Stimulated activated CD8-positive, alpha-beta memory T cell treated with anti-CD3 and anti-CD28 coated beads, Interleukin-4, amount 100 ng/mL, for 48 hours (primary cell): ENCODE data around the gene C8G.

Experiments used
- DNase-seq: peaks from one replicate; pipeline ENCODE4 v3.0.0-alpha.2; 2020

Gene C8G

DNA sequence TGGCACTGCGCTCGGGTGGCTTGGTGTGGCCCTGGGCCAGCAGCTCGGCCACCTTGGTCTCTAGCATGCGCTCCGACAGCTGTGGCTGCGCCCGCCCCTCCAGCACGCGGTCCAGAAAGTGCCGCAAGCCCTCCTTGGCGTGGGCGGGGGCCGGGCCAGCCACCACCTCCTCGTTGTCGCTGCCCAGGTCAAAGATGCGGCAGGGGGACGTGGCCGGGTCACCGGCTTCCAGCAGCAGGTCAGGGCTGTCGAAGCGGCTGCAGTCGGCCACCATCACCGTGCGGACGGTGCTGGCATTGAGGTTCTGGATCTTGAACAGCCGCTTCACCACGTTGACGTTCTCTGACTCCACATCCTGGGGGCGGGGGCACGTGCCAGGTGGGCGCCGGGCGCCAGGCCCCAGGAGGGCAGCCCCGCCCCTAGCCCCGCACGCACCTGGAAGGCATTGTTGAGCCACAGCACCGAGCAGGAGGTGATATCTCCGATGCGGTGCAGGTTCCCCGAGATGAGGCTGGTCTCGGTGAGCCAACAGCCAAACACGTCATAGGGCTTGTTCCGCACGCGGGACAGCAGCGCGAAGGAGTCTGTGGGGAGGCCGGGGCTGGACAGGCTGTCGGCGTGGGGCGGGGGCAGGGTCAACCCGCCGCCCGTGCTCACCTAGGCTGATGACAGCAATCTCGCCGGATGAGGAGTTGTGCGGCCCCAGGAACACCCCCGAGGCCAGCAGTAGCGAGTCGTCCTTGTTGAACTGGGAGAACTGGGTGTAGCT lies 2.7 kb upstream of the C8G start:
- no peak for DNase-seq

DNA sequence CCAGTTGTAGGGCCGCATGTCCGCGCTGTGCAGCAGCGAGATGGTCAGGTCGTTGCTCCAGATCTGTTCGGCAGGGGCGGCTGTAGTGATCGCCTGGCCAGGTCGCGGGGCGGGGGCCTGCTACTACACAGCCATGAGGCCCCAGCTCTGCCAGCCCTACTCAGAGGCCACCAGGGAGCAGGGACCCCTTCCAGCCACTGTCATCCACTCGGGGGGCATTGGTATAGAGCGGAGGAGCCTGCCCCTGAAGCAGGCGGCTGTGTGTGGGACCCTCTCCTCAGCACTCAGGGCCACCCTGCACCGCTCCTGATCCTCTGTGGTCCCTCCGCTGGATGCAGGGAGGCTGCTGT lies 2.2 kb upstream of the C8G start:
- no peak for DNase-seq

DNA sequence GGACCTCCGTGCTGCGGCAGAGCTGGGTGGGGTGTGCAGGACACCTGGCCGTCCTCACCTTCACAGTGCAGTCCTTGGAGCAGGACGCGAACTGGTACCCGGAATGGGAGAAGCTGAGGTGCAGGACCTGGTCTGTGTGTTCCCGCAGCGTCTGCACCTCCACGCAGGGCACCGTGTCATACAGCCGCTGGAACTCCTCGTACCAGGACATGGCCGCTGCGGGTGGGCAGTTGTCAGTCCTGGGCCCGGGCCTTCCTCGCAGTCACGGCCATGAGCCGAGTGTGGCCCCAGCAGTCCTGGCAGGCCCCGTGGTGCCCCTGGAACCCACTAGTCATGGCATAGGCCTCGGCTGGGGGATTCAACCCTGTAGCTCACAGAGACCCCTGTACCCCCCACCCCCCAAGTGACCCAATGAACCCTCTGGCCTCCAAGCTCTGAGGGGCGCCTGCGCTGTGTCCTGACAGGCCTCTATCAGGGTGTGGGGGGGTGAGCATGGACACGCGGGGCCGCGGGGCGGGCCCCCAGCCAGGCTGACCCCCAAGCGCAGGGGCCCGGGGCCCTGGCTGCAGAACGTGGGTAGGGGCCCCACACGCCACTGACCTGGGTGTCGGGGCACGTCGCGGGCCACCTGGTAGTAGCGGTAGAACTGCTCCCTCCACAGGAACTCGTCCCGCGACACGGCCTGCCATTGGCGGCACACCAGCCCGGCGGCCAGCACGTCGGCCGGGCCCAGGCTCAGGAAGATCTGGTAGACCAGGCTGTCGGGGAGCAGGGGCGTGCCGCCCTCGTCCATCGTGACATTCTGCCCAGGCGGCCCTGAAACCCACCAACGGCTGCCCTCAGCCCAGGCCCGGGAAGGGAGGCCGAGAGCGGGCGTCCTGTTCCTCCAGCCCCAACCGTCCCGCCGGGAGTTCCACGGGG lies 1.5 kb upstream of the C8G start:
- DNase-seq: peak; percentile 58

DNA sequence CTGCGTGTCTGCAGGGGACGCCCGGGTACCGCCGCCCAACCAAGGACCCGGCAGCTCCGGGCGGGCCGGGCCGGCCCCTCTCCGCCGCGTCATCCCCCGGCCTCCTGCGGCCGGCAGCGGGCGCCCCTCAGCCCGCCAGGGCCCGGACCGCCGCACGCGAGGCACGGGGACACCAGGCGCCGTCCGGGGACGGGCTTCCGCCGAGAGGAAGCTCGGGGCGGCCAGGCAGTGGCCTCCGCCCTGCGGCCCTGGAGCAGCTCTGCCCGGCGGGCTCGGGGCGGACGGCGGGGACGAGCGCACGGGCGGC lies 878 bp upstream of the C8G start:
- no peak for DNase-seq

DNA sequence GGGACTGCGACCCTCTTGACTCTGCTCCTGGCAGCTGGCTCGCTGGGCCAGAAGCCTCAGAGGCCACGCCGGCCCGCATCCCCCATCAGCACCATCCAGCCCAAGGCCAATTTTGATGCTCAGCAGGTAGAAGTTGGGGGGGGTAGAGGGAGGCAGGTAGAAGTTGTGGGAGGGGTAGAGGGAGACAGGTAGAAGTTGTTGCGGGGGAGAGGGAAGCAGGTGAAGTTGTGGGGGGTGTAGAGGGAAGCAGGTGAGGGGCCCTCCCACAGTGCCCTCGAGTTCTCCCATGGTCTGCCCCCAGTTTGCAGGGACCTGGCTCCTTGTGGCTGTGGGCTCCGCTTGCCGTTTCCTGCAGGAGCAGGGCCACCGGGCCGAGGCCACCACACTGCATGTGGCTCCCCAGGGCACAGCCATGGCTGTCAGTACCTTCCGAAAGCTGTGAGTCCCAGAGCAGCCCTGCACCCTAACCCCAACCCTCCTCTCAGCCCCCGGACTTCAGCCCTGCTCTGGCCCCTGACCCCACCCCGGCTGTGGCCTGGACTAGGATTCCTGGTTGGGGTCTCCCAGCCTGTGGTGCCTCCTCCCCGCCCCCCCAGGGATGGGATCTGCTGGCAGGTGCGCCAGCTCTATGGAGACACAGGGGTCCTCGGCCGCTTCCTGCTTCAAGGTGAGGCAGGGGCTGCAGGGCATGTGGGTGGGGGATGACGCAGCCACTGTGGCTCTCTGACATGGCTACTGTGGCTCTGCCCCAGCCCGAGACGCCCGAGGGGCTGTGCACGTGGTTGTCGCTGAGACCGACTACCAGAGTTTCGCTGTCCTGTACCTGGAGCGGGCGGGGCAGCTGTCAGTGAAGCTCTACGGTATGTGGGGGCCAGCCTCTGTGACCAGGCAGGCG lies 537 bp downstream of the C8G start:
- no peak for DNase-seq

DNA sequence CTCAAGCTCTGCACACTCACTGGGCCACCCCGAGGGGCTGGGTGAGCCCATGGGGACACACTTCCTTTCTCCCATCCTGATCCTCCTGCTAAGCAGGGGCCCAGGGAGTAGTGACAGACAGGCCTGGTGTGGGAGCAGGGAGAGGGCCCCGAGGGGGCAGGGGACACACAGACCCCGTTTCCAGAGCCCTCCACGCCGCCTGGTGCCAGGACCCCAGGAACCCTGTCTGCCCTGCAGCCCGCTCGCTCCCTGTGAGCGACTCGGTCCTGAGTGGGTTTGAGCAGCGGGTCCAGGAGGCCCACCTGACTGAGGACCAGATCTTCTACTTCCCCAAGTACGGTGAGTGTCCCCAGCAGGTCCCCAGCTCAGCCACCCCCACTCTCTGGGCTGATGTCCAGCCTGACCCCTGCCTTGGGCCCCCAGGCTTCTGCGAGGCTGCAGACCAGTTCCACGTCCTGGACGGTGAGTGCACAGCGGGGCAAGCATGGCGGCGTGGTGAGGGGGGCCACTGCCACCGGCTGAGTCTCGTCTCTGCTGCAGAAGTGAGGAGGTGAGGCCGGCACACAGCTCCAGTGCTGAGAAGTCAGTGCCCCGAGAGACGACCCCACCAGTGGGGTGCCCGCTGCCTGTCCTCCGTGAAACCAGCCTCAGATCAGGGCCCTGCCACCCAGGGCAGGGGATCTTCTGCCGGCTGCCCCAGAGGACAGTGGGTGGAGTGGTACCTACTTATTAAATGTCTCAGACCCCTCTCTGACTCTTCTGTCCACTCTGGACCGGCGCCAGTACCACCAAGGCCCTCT lies 1.4 kb downstream of the C8G start:
- DNase-seq: no peak

DNA sequence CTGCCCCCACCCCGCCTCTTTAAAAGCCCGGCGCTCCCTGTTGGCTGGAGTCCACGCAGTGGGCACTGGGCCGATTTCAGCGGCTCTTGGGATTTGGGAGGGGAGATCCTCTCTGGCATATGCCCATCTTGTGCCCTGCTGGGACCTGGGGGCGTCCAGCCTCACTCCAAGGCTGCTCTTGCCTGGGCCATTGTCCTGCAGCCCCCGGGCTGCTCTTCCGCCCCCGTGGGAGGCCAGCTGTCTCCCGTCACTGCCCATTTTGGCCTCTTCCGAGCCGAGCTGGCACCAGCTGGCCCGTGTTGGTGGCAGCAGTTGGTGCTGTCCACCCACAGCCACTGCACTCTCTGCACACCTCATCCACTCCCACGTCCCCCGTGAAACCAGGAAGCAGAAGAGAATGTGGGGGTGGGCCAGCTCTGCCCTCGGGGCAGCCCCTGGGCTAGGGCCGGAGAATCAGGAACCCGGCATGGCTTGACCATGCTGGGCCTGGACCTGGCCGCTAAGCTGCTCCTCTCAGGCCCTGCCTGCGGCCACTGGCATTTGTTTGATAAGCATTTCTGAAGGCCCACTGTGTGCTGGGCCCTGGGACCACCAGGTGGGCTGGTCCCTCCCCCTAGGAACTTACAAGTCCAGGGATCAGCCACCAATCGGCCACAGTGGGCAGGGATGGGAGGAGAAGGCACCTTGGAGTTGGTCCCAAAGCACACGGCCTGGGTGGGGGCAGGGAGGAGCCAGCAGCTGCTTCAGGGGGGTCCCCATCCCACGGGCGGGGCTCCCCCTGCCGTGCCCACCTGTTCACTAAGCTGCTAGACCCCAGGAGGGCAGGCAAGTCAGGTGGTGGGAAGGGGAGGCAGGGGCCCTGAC lies 2.2 kb downstream of the C8G start:
- no peak for DNase-seq

DNA sequence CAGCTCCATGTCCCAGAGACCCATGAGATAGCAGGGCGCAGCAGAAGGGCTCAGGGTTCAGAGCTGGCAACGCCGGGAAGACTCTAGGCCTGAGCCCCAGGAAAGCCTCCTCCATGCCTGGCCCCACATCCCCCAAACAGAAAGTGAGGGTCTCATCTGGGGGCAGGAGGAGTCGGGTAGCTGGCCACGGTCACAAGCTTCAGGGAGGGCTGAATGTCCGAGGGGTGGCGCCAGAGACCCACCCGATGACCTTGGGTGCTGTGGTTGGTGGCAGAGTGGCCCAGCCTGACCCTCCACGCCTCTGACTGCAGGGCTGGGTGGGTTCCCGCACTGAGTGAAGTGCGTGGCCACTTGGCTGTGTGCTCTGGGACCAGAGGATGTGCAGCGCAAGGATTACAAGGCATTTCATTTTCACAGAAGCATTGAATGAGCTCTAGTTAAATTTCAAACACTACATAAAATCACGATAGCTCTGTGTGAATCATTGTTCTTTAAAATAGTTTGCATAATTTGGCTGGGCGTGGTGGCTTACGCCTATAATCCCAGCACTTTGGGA lies 3.0 kb downstream of the C8G start:
- peak; percentile 57 for DNase-seq

DNA sequence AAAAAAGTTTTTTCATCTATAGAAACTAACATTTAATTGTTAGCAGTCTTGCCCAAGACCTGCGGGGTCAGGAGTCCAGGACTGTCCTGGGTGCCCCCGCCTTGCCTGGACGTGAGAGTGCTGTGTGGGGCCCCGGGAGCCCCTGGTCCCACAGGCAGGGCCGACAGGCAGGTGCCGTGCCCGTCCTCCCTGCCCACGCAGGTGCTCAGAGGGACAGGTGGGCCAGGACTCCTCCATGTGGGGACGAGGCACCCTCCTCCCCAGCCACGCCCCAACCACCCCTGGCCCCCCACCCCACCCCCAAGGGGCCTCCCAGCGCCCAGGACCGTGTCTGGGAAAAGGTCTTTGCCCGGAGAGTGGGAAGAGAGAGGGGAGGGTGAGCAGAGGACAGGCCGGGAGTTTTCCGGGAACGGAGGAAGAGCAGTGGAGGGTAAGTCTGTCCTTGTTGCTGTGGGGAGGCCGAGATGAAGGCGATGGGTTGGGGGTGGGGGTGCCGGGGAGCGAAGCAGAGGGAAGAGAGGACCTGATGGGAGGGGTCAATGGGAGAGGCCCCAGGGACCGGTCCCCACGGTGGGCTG lies 4.3 kb downstream of the C8G start:
- no peak for DNase-seq

DNA sequence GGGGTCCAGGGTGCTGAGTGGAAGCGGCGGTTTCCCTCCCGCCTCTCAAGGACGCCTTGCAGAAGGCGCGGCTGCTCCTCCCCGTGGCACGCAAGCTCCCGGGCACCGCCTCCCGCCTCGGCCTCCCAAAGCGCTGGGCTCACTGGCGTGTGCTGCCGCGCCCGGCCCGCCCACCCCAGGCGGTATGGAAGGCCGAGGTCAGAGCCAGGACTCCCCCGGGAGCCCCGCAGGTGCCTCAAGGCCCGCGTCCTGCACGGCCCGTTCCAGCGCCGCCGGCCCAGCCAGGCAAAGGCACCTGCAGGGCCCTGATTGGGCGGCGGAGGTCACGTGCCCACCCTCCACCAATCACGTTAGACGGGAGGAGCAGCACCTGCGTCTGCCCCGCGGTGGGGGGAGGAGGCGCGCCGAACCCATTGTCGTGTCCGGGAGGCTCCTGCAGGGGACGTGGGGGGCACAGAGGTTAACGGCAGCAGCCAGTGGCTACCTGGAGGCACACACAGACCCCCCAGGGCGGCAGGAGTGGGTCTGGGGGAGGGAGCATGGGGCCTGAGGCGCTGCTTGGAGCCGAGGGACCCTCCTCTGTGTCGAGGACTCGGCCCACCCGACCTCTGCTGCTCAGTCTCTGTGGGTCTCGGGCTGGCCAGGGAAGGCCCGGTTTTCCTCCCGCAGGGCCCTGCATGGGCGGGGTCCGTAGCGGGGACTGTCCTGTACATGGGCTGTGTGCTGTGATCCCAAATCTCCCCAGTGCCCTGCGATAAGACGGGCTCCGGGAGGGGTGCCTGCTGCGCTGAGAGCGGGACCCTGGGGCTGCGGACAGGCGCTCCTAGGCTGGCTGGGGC lies 5.0 kb downstream of the C8G start:
- peak; percentile 97 for DNase-seq

DNA sequence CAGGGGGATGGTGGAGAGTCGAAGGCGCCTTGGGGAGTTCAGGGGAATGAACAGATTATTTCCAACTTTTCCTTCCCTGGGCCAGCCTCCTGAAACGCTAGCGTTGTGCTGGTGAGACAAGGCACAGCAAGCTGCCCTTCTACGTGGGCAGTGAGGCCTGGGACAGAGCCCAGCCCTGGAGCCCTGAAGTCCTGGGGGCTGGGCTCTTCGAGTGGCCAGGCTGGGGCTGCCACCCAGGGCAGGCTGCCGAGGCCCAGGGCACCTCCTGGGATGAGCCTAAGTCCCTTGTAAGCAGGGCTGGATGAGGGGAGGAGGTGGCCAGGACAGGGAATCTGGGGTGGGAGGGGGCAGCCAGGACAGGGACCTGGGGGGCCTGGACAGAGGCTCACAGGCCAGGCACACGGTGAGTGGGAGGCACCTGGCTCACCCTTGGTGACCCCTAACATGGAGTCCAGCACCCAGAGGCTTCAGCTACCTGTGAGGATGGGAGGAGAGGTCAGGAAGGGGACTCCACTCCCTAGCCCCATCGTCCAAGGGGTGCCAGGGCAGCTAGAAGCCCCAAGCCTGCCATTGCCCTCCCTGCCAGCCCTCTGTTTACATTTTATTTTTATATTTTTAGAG lies 5.7 kb downstream of the C8G start:
- no peak for DNase-seq

DNA sequence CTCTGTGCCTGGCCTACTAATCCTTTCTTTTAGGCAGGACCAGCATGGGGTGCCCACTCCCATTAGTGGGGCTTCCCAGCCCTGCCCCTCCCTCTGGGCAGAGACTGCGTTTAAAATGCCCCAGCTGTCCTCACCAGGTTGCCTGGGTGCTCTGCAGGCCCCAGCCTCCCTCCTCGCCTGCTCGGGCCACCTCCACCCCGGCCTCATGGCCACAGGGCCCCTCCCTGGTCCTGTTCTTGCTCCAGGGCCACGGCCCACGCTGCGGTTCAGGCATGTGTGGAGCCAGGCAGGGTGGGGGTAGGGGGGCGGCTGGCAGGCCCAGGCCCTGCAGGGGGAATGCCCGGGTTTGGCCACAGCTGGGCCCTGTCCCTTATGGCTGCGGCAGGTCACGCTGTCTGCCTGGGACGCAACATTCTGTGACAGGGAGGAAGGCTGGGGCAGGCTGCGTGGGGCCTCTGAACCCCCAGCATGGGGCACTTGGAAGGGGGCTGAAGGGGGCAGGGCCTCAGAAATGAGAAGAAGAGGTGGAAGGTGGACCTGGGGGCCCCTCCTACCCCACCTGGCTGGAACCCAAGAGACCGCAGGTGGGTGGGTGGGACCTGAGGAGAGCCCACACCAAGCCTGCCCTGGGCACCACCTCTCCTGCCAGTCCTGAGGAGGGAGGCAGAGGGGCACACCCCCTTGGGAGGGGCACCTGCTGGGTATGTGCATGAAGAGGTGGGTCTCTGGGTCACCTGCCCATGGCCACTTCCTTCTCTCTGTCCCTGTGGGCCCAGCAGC lies 6.7 kb downstream of the C8G start, which contains the start of gene LCN12:
Gene LCN12, plus strand, starts transcription at position 733 of the 780 bp plus-strand sequence. CDS start 55 bp downstream, outside the sequence.
- no peak for DNase-seq

DNA sequence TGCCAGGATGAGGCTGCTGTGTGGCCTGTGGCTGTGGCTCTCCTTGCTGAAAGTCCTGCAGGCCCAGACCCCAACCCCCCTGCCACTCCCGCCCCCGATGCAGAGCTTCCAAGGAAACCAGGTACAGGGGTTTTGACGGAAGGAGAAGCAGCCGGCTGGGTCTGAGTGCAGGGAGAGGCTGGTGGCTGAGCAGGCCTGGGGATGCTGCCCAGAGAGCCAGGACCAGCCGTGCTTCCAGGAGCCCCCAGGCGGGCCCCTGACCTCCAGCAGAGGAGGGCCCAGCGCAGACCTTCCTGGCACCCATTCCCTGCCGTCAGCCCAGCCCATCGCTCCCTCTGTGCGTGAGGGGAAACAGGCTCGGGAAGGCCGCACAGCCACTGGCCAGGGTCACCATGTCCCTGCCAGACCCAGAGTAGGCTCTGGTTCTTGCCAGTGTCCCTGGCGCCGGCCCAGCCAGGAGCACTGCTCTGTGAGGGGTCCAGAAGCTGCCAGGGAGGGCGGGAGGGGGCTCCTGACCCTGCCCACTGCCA lies 7.3 kb downstream of the C8G start:
- no peak for DNase-seq

DNA sequence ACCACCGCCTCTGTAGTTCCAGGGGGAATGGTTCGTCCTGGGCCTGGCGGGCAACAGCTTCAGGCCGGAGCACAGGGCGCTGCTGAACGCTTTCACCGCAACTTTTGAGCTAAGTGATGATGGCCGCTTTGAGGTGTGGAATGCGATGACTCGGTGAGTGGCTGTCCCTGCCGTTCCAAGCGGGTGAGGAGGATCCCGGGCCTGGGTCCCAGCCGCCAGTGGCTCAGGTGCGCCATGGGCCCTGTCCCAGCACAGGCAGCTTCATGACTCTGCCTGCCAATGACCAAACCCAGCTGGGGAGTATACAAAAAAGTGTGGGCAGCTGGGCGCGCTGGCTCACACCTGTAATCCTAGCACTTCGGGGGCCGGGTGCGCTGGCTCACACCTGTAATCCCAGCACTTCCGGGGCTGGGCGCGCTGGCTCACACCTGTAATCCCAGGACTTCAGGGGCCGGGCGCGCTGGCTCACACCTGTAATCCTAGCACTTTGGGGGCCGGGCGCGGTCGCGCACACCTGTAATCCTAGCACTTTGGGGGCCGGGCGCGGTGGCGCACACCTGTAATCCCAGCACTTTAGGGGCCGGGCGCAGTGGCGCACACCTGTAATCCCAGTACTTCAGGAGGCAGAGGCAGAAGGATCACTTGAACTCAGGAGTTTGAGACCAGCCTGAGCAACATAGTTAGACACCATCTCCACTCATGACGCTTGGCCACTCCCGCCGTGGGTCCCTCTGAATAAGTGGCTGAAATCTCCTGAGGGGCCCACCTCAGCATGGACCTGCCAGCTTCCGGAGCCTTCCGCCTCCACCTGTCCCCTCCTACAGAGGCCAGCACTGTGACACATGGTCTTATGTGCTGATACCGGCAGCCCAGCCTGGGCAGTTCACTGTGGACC lies 8.1 kb downstream of the C8G start:
- DNase-seq: no peak

DNA sequence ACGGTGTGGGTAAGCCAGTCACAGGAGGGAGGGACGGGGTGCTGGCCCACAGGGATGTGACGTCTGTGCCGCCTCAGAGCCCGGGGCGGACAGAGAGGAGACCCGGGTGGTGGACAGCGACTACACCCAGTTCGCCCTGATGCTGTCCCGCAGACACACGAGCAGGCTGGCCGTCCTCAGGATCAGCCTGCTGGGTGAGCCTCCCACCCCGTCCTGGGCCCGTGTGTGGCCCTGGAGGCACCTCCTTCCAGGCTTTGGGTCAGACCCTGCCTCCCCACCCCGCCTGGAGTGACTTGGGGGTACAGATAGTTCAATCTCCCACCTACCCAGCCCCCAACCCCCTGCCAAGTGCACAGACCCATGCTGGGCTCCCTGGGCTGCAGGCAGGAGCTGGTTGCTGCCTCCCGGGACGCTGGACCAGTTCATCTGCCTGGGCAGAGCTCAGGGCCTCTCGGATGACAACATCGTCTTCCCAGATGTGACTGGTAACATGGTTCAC lies 8.8 kb downstream of the C8G start:
- DNase-seq: no peak

DNA sequence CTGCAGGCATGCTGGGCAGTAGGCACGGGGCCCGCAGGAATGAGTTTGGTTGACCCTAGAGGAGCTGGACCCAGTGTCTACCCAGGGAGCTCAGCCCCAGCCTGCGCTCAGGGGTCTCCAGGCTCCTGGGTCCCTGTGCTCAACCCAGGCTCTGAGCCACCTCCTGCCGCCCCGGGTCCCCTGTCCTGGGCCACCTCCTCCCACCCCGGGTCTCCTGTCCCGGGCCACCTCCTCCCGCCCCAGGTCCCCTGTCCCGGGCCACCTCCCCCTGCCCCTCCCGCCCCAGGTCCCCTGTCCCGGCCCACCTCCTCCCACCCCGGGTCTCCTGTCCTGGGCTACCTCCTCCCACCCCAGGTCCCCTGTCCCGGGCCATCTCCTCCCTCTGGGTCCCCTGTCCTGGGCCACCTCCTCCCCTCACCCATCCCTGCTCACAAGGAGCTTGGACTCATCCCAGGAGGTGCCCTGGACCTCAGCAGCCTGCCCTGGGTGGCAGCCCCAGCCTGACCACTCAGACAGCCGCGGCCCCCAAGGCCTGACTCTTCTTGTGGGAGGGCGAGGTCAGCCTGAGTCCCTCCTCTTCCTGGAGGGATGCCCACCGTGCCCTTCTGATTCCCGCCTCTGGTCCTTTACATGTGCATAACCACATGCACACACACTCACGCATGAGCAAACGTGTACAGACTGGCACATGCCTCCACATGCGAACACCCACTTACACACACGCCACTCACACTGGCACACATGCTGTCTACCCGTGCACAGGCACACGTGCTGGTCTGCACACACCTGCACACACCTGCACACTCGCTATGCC lies 9.4 kb downstream of the C8G start:
- DNase-seq: no peak
